Right atrium auricular region (tissue), 2 donors: ENCODE measurements around the gene DPP6. TPM values are rescaled to one million over a fixed set of nuclear protein-coding genes. Genes with fewer than 3 reads are reported as not detected.

Experiments
- DNase-seq: peaks from one replicate; pipeline ENCODE4 v3.0.0-alpha.2; 2019; ENCODE audit warnings: low spot score
- H3K27ac ChIP-seq, 2 donors: fragments of 200-600 bp; sonication (generic); 1 replicate in 1 of 2; 2 replicates in 1 of 2; pipeline ENCODE4 v1.5.1; 2016 to 2019
- H3K27me3 ChIP-seq, 2 donors: fragments of 200-600 bp; sonication (generic); one replicate each; pipeline versions ENCODE4 v1.5.1 to v1.6.0; 2017 to 2019
- H3K36me3 ChIP-seq: fragments of 200-600 bp; sonication (generic); one replicate; pipeline ENCODE4 v1.5.1; 2016
- H3K4me1 ChIP-seq, 2 donors: fragments of 200-600 bp; sonication (generic); one replicate each; pipeline versions ENCODE4 v1.5.1 to v1.6.0; 2017 to 2019
- H3K4me3 ChIP-seq, 2 donors: fragments of 200-600 bp; sonication (generic); 1 replicate in 1 of 2; 2 replicates in 1 of 2; pipeline ENCODE4 v1.5.1; 2017 to 2019; ENCODE audit warnings: mild to moderate bottlenecking in 1 of 2, moderate library complexity in 1 of 2
- H3K9me3 ChIP-seq, 2 donors: fragments of 200-600 bp; sonication (generic); one replicate each; pipeline ENCODE4 v1.5.1; 2019
- CTCF ChIP-seq, 2 donors: fragments of 200-600 bp; sonication (generic); IDR thresholded peaks; one replicate each; pipeline ENCODE4 v1.5.1; 2019; ENCODE audit warnings: antibody characterized with exemption in 2 of 2
- total RNA-seq, 2 donors: library from RNA; depleted of rRNA; stranded (reverse); fragments of >200 nt; gene quantifications; one replicate each; pipeline ENCODE4 v1.1.0, GENCODE V29; 2016

The DPP6 gene
- total RNA-seq, 2 donors from 2014 or later, result 0.35 to 0.85 TPM

DNA sequence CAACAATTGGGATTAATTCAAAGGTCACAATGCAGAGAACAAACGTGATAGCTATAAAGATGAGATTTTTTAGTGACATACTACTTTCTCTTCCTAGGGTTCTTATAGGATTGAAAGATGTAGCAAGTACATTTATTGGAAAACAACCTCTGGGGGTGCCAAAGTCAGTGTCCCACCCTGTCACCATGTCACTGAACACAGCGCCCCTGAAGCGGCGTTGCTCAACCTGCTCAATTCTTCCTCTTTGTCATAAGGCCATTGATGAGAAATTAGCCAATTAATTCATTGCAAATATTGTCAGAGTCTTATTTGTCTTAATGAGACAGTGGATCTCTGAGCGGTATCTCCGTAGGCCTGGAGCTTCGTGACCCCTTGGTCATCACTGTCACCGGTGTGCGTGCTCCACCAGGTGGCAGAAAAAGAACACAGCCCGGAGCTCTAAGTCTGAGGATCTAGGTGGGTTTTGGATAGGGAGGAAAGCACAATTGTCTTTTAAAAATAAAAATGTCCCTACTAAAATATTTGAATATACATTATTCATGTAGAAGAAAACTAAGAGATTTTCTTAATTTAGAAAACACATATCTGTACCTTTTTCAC, 588.2 kb downstream of the DPP6 start:
- H3K4me1 ChIP-seq, result no peaks in the 10 kb centered on the region
- DNase-seq, result no peak
- peaks cover 0 to 8% of the 10 kb centered on the region in 2 donors for H3K9me3 ChIP-seq
- TF ChIP-seq CTCF (IDR thresholded peaks at IDR 0.05), result no peak
- no peak overlapping the region for H3K4me3 ChIP-seq
- H3K36me3 ChIP-seq, result no peaks in the 10 kb centered on the region
- H3K27ac ChIP-seq, result no peak overlapping the region
- H3K27me3 ChIP-seq, result no peaks in the 10 kb centered on the region

GRCh38 chr7:154640917-154641316, 588.7 kb downstream of the DPP6 start:
- Histone ChIP-seq H3K27ac (no peak overlapping the region), H3K4me1 (no peaks in the 10 kb centered on the region), H3K36me3 (no peaks in the 10 kb centered on the region), H3K4me3 (no peak overlapping the region), H3K9me3 (peaks cover 0 to 2% of the 10 kb centered on the region in 2 donors), H3K27me3 (no peaks in the 10 kb centered on the region)
- no peak for DNase-seq
- no peak for TF ChIP-seq CTCF (IDR thresholded peaks at IDR 0.05)

GRCh38 chr7:154644366-154644765, 592.2 kb downstream of the DPP6 start:
- Histone ChIP-seq H3K9me3 (no peaks in the 10 kb centered on the region), H3K4me3 (no peak overlapping the region), H3K27me3 (no peaks in the 10 kb centered on the region), H3K36me3 (no peaks in the 10 kb centered on the region), H3K4me1 (no peaks in the 10 kb centered on the region), H3K27ac (no peak overlapping the region)
- DNase-seq, result no peak
- TF ChIP-seq CTCF (IDR thresholded peaks at IDR 0.05), result no peak

GRCh38 chr7:154646126-154647013, 594.2 kb downstream of the DPP6 start:
- no peaks in the 10 kb centered on the region for H3K27me3 ChIP-seq
- H3K9me3 ChIP-seq, result no peaks in the 10 kb centered on the region
- H3K27ac ChIP-seq, result no peak overlapping the region
- no peaks in the 10 kb centered on the region for H3K4me1 ChIP-seq
- no peaks in the 10 kb centered on the region for H3K36me3 ChIP-seq
- no peak for DNase-seq
- no peak overlapping the region for H3K4me3 ChIP-seq
- no peak for TF ChIP-seq CTCF (IDR thresholded peaks at IDR 0.05)

- H3K27ac ChIP-seq, result no peak overlapping the region
- no peaks in the 10 kb centered on the region for H3K36me3 ChIP-seq
- no peak for DNase-seq
- no peaks in the 10 kb centered on the region for H3K4me1 ChIP-seq
- no peaks in the 10 kb centered on the region for H3K27me3 ChIP-seq
- no peak overlapping the region for H3K4me3 ChIP-seq
- TF ChIP-seq CTCF (IDR thresholded peaks at IDR 0.05), result no peak
- H3K9me3 ChIP-seq, result no peaks in the 10 kb centered on the region
Measured at GRCh38 chr7:154647625-154648024, 595.4 kb downstream of the DPP6 start.
